ENCODE measurements around the gene TP53I11. TPM values are rescaled to one million over a fixed set of nuclear protein-coding genes. Genes with fewer than 3 reads are reported as not detected.
A peak's percentile ranks its signal among the peaks of the same experiment; 100 is the strongest.

The TP53I11 gene
- total and polyA plus RNA-seq, 2 experiments from 2014 or later: 23.5 to 43.9 TPM

DNA sequence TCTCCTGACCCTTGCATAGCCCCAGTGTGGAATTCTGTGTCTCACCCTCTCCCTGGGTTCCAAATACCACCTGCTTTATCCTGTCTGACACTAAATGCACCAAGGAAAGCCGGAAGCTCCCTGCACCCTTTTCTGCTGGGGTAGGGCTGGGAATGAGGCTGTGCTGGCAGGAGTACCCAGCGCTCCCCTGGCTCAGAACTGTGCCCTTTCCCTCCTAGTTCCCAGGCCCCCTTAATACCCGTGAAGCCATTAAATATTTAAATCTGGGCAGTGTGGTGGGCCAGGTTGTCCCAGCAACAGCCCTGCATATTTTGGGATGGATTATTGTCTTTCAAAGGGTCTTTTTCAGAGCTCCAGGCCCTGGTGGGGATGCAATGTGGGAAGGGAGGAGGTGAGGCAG, 63.0 kb downstream of the TP53I11 start:
- H3K4me1 Mint-ChIP-seq: peaks cover 47% of the 10 kb centered on the region
- Histone ChIP-seq H3K9me2 (ENCODE audit: insufficient read depth) (no peaks in the 10 kb centered on the region), H4K20me1 (replicated peaks; ENCODE audit: insufficient read depth) (no peaks in the 10 kb centered on the region), H3K4me3 (no peak overlapping the region), H3K36me3 (ENCODE audit: insufficient read depth) (no peaks in the 10 kb centered on the region), H3K79me2 (replicated peaks; ENCODE audit: insufficient read depth) (no peaks in the 10 kb centered on the region), H3F3A (replicated peaks; ENCODE audit: low read depth) (no peaks in the 10 kb centered on the region), H3K27me3 (ENCODE audit: insufficient read depth) (no peaks in the 10 kb centered on the region), H3K4me1 (ENCODE audit: insufficient read depth) (peaks cover 28% of the 10 kb centered on the region), H3K4me2 (peak overlapping the region; percentile 3; the same call in 1 of the 2 replicates), H3K27ac (ENCODE audit: low read depth) (no peak overlapping the region), H2AFZ (no peak overlapping the region)
- TF ChIP-seq CTCF (conservative IDR thresholded peaks at IDR 0.05; ENCODE audit: low read depth in 2 of 2) (no peak), NANOG (IDR thresholded peaks at IDR 0.05; ENCODE audit: borderline replicate concordance) (no peak), STAT1 (IDR thresholded peaks at IDR 0.05; ENCODE audit: unreplicated experiment) (no peak), CREB1 (CRISPR knock-in tag; IDR thresholded peaks at IDR 0.05; ENCODE audit: low read depth) (no peak), EZH2phosphoT487 (IDR thresholded peaks at IDR 0.05; ENCODE audit: unreplicated experiment) (no peak), POLR2AphosphoS5 (IDR thresholded peaks at IDR 0.05; ENCODE audit: low read depth) (no peak)
- H3K9me3 Mint-ChIP-seq: no peaks in the 10 kb centered on the region
- peak; percentile 50 for DNase-seq (ENCODE audit: low spot score)
- no peak overlapping the region for H3K27ac Mint-ChIP-seq
- peak; percentile 57 for ATAC-seq
- no peak overlapping the region for H3K4me3 Mint-ChIP-seq
- no peaks in the 10 kb centered on the region for H3K36me3 Mint-ChIP-seq (ENCODE audit: low read depth)
- H3K27me3 Mint-ChIP-seq (ENCODE audit: insufficient read depth, low read depth, poor library complexity): peaks cover 9% of the 10 kb centered on the region

DNA sequence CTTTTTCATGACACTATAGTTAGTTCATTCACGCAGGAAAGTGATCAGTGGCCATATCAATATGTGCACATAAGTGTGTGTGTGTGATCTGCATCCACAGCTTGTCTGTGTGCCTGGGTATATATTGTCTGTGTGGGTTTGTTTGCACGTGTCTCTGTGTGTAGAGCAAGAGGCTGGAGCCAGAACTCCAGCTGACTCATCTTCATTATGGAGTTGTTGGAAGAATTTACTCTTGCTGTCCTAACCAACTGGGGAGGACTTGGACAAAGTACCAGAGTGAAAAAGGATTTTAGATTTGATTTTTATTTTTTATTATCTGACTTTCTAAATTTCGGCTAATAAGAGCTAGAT, 63.9 kb downstream of the TP53I11 start:
- Histone ChIP-seq H3K27me3 (ENCODE audit: insufficient read depth) (no peaks in the 10 kb centered on the region), H3K4me2 (no peak overlapping the region), H2AFZ (no peak overlapping the region), H4K20me1 (replicated peaks; ENCODE audit: insufficient read depth) (no peaks in the 10 kb centered on the region), H3K36me3 (ENCODE audit: insufficient read depth) (no peaks in the 10 kb centered on the region), H3K4me1 (ENCODE audit: insufficient read depth) (peaks cover 28% of the 10 kb centered on the region), H3K27ac (ENCODE audit: low read depth) (no peak overlapping the region), H3K4me3 (no peak overlapping the region), H3K9me2 (ENCODE audit: insufficient read depth) (no peaks in the 10 kb centered on the region), H3F3A (replicated peaks; ENCODE audit: low read depth) (no peaks in the 10 kb centered on the region), H3K79me2 (replicated peaks; ENCODE audit: insufficient read depth) (no peaks in the 10 kb centered on the region)
- H3K27me3 Mint-ChIP-seq (ENCODE audit: insufficient read depth, low read depth, poor library complexity): peaks cover 13% of the 10 kb centered on the region
- DNase-seq (ENCODE audit: low spot score) (no peak), ATAC-seq (no peak)
- no peaks in the 10 kb centered on the region for H3K9me3 Mint-ChIP-seq
- H3K4me1 Mint-ChIP-seq: peaks cover 42% of the 10 kb centered on the region
- no peak overlapping the region for H3K27ac Mint-ChIP-seq
- no peak for TF ChIP-seq NANOG (IDR thresholded peaks at IDR 0.05; ENCODE audit: borderline replicate concordance)
- no peak for TF ChIP-seq CREB1 (CRISPR knock-in tag; IDR thresholded peaks at IDR 0.05; ENCODE audit: low read depth)
- TF ChIP-seq EZH2phosphoT487 (IDR thresholded peaks at IDR 0.05; ENCODE audit: unreplicated experiment): no peak
- TF ChIP-seq ZNF331 (CRISPR knock-in tag; IDR thresholded peaks at IDR 0.05; ENCODE audit: low read depth): no peak
- no peak for TF ChIP-seq REST (IDR thresholded peaks at IDR 0.05; ENCODE audit: unreplicated experiment)
- TF ChIP-seq JUNB (IDR thresholded peaks at IDR 0.05; ENCODE audit: unreplicated experiment): no peak
- no peak for TF ChIP-seq POLR2AphosphoS5 (IDR thresholded peaks at IDR 0.05; ENCODE audit: low read depth)
- no peaks in the 10 kb centered on the region for H3K36me3 Mint-ChIP-seq (ENCODE audit: low read depth)
- no peak overlapping the region; the same call in 2 of the 3 replicates for H3K4me3 Mint-ChIP-seq

Data from GM23338 (cell line).